WTC11 (cell line): ENCODE measurements around the gene SANBR. TPM values are rescaled to one million over a fixed set of nuclear protein-coding genes. Genes with fewer than 3 reads are reported as not detected.

Experiments
- ATAC-seq: fragments of 200-7000 bp; cut with Tn5 transposase; 2 replicates; pipeline ENCODE4 v1.10.0; 2021; ENCODE audit warnings: mild to moderate bottlenecking, moderate library complexity
- CTCF ChIA-PET: fragments of 300-600 bp; sonication (Branson Sonifier 250); formaldehyde crosslinking; loops from one replicate; lab custom pipeline; 2021; ENCODE audit warnings: antibody characterized with exemption; lab: Charles Lee
- POLR2A ChIA-PET: fragments of 350-600 bp; sonication (Branson Sonifier 250); formaldehyde crosslinking; loops from one replicate; lab custom pipeline; 2021; ENCODE audit warnings: antibody characterized with exemption; lab: Charles Lee
- DNase-seq: peaks from one replicate; pipeline ENCODE4 v3.0.0; 2021; ENCODE audit warnings: low spot score
- H3K27ac Mint-ChIP-seq: 2 replicates; pipeline ENCODE4 v1.8.0; 2021; ENCODE audit warnings: mixed read lengths
- H3K27me3 Mint-ChIP-seq: 2 replicates; pipeline ENCODE4 v1.8.0; 2021; ENCODE audit warnings: low read depth, mild to moderate bottlenecking, moderate library complexity, mixed read lengths
- H3K36me3 Mint-ChIP-seq: 2 replicates; pipeline ENCODE4 v1.8.0; 2021; ENCODE audit warnings: mixed read lengths
- H3K4me1 Mint-ChIP-seq: 2 replicates; pipeline ENCODE4 v1.8.0; 2022; ENCODE audit warnings: mixed read lengths
- H3K4me3 Mint-ChIP-seq: 2 replicates; pipeline ENCODE4 v1.8.0; 2021; ENCODE audit warnings: mild to moderate bottlenecking, moderate library complexity, mixed read lengths
- H3K9me3 Mint-ChIP-seq: 2 replicates; pipeline ENCODE4 v1.8.0; 2021; ENCODE audit warnings: mixed read lengths
- ATF1 ChIP-seq: sonication (generic); formaldehyde crosslinking; IDR thresholded peaks from 2 replicates; pipeline ENCODE4 v1.8.1; 2023; ENCODE audit warnings: mild to moderate bottlenecking, moderate library complexity, missing genetic modification reagents
- ETV6 ChIP-seq: sonication (generic); formaldehyde crosslinking; IDR thresholded peaks from 2 replicates; pipeline ENCODE4 v1.8.1; 2022; ENCODE audit warnings: mild to moderate bottlenecking, missing genetic modification reagents
- MYBL2 ChIP-seq: sonication (generic); formaldehyde crosslinking; IDR thresholded peaks from 2 replicates; pipeline ENCODE4 v1.8.1; 2023; ENCODE audit warnings: mild to moderate bottlenecking, moderate library complexity, missing genetic modification reagents
- NR2C2 ChIP-seq: sonication (generic); formaldehyde crosslinking; IDR thresholded peaks from 2 replicates; pipeline ENCODE4 v1.8.0; 2022; ENCODE audit warnings: mild to moderate bottlenecking, missing genetic modification reagents
- NR3C1 ChIP-seq: sonication (generic); formaldehyde crosslinking; conservative IDR thresholded peaks from 2 replicates; pipeline ENCODE4 v1.8.1; 2023; ENCODE audit warnings: low read depth, mild to moderate bottlenecking, missing genetic modification reagents
- RORB ChIP-seq: fragments of 250-450 bp; sonication (Bioruptor Pico); IDR thresholded peaks from 2 replicates; pipeline ENCODE4 v1.9.0; 2021; ENCODE audit warnings: mild to moderate bottlenecking
- TCF7 ChIP-seq: sonication (generic); formaldehyde crosslinking; IDR thresholded peaks from 2 replicates; pipeline ENCODE4 v1.8.0; 2022; ENCODE audit warnings: mild to moderate bottlenecking, low read depth, missing genetic modification reagents, moderate library complexity
- TEAD1 ChIP-seq: sonication (generic); formaldehyde crosslinking; IDR thresholded peaks from 2 replicates; pipeline ENCODE4 v1.8.0; 2022; ENCODE audit warnings: mild to moderate bottlenecking, missing genetic modification reagents
- ZNF423 ChIP-seq: fragments of 250-450 bp; sonication (Bioruptor Pico); IDR thresholded peaks from 2 replicates; pipeline ENCODE4 v2.1.2; 2022; ENCODE audit warnings: mild to moderate bottlenecking, moderate library complexity
- total RNA-seq: library from RNA; stranded (reverse); gene quantifications from 3 replicates; pipeline ENCODE4 v1.2.3, GENCODE V29; 2021
- TF ChIP-seq, protein P1 (sequence below): sonication (generic); formaldehyde crosslinking; conservative IDR thresholded peaks from 2 replicates; pipeline ENCODE4 v1.8.1; 2023; ENCODE audit warnings: mild to moderate bottlenecking, low read depth, missing genetic modification reagents, moderate library complexity
- TF ChIP-seq, protein P2 (sequence below): sonication (generic); formaldehyde crosslinking; IDR thresholded peaks from 2 replicates; pipeline ENCODE4 v1.8.1; 2022; ENCODE audit warnings: low read depth, mild to moderate bottlenecking, moderate library complexity, missing genetic modification reagents, borderline replicate concordance
- TF ChIP-seq, protein P3 (sequence below): fragments of 250-450 bp; sonication (Bioruptor Pico); IDR thresholded peaks from 2 replicates; pipeline ENCODE4 v1.8.0; 2021; ENCODE audit warnings: mild to moderate bottlenecking
- TF ChIP-seq, protein P4 (sequence below): fragments of 250-450 bp; sonication (Bioruptor Pico); IDR thresholded peaks from 2 replicates; pipeline ENCODE4 v1.9.0; 2021; ENCODE audit warnings: mild to moderate bottlenecking, borderline replicate concordance
- TF ChIP-seq, protein P5 (sequence below): sonication (generic); formaldehyde crosslinking; IDR thresholded peaks from 2 replicates; pipeline ENCODE4 v1.8.1; 2022; ENCODE audit warnings: mild to moderate bottlenecking, missing genetic modification reagents, moderate library complexity, borderline replicate concordance
- TF ChIP-seq, protein P6 (sequence below): fragments of 250-450 bp; sonication (Bioruptor Pico); IDR thresholded peaks from 2 replicates; pipeline ENCODE4 v1.9.0; 2021; ENCODE audit warnings: mild to moderate bottlenecking
- TF ChIP-seq, protein P7 (sequence below): fragments of 250-450 bp; sonication (Bioruptor Pico); conservative IDR thresholded peaks from 2 replicates; pipeline ENCODE4 v1.9.0; 2021; ENCODE audit warnings: mild to moderate bottlenecking

Gene SANBR
- total RNA-seq, 1 experiment from 2014 or later: 8.9 TPM

DNA sequence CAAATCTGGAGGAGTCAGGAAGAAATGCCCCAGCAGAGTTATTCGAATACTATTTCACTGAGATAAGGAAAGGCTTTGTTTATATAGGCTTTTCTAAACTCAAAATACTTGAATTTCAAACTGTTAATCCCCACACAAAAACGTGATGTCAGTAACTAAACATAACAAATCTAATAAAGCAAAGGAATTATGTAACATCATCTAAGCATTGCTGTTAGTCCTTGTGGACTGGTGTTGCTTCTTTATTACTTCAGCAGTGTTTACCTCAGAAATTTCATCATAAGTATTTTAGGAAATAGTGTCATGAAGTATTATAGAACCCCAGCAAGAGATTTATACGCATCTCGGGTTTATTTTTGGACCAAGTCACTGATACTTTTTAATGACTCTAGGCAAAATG is 19.7 kb upstream of the SANBR start (continued):
- TF ChIP-seq, protein P1, sequence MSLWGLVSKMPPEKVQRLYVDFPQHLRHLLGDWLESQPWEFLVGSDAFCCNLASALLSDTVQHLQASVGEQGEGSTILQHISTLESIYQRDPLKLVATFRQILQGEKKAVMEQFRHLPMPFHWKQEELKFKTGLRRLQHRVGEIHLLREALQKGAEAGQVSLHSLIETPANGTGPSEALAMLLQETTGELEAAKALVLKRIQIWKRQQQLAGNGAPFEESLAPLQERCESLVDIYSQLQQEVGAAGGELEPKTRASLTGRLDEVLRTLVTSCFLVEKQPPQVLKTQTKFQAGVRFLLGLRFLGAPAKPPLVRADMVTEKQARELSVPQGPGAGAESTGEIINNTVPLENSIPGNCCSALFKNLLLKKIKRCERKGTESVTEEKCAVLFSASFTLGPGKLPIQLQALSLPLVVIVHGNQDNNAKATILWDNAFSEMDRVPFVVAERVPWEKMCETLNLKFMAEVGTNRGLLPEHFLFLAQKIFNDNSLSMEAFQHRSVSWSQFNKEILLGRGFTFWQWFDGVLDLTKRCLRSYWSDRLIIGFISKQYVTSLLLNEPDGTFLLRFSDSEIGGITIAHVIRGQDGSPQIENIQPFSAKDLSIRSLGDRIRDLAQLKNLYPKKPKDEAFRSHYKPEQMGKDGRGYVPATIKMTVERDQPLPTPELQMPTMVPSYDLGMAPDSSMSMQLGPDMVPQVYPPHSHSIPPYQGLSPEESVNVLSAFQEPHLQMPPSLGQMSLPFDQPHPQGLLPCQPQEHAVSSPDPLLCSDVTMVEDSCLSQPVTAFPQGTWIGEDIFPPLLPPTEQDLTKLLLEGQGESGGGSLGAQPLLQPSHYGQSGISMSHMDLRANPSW (CRISPR knock-in tag): no peak
- TF ChIP-seq RORB (CRISPR knock-in tag): no peak
- no peak for TF ChIP-seq NR3C1 (CRISPR knock-in tag)
- TF ChIP-seq, protein P2, sequence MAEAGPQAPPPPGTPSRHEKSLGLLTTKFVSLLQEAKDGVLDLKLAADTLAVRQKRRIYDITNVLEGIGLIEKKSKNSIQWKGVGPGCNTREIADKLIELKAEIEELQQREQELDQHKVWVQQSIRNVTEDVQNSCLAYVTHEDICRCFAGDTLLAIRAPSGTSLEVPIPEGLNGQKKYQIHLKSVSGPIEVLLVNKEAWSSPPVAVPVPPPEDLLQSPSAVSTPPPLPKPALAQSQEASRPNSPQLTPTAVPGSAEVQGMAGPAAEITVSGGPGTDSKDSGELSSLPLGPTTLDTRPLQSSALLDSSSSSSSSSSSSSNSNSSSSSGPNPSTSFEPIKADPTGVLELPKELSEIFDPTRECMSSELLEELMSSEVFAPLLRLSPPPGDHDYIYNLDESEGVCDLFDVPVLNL (CRISPR knock-in tag): no peak

DNA sequence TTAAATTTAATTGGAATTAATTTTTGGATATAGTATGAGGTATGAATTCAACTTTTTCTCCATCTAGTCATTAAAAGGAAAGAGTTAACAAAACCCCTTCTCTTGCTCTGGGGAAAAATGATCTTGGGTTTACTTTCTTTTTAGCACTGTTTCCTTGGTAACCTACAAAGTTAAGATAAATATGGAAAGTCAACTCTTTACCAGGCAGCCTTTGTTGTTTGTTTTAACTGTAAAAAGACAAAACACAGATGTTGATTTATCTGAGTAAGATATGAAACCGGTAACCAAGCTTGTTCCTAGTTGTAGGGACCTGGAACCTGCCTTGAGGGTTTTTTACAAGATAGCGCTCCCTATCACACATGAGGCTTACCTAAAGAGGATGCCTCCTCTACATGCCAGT is 10.1 kb upstream of the SANBR start:
- Mint-ChIP-seq H3K4me3 (no peak overlapping the region), H3K27ac (no peak overlapping the region), H3K4me1 (no peaks in the 10 kb centered on the region), H3K9me3 (peaks cover 9% of the 10 kb centered on the region; the same call in 1 of the 2 replicates), H3K27me3 (no peaks in the 10 kb centered on the region), H3K36me3 (peaks cover 12% of the 10 kb centered on the region)
- POLR2A ChIA-PET: no interaction called here
- CTCF ChIA-PET: no interaction called here
- DNase-seq (no peak), ATAC-seq (no peak)
- TF ChIP-seq RORB (CRISPR knock-in tag): no peak
- TF ChIP-seq, protein P3, sequence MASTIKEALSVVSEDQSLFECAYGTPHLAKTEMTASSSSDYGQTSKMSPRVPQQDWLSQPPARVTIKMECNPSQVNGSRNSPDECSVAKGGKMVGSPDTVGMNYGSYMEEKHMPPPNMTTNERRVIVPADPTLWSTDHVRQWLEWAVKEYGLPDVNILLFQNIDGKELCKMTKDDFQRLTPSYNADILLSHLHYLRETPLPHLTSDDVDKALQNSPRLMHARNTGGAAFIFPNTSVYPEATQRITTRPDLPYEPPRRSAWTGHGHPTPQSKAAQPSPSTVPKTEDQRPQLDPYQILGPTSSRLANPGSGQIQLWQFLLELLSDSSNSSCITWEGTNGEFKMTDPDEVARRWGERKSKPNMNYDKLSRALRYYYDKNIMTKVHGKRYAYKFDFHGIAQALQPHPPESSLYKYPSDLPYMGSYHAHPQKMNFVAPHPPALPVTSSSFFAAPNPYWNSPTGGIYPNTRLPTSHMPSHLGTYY (CRISPR knock-in tag): no peak
- TF ChIP-seq, protein P4, sequence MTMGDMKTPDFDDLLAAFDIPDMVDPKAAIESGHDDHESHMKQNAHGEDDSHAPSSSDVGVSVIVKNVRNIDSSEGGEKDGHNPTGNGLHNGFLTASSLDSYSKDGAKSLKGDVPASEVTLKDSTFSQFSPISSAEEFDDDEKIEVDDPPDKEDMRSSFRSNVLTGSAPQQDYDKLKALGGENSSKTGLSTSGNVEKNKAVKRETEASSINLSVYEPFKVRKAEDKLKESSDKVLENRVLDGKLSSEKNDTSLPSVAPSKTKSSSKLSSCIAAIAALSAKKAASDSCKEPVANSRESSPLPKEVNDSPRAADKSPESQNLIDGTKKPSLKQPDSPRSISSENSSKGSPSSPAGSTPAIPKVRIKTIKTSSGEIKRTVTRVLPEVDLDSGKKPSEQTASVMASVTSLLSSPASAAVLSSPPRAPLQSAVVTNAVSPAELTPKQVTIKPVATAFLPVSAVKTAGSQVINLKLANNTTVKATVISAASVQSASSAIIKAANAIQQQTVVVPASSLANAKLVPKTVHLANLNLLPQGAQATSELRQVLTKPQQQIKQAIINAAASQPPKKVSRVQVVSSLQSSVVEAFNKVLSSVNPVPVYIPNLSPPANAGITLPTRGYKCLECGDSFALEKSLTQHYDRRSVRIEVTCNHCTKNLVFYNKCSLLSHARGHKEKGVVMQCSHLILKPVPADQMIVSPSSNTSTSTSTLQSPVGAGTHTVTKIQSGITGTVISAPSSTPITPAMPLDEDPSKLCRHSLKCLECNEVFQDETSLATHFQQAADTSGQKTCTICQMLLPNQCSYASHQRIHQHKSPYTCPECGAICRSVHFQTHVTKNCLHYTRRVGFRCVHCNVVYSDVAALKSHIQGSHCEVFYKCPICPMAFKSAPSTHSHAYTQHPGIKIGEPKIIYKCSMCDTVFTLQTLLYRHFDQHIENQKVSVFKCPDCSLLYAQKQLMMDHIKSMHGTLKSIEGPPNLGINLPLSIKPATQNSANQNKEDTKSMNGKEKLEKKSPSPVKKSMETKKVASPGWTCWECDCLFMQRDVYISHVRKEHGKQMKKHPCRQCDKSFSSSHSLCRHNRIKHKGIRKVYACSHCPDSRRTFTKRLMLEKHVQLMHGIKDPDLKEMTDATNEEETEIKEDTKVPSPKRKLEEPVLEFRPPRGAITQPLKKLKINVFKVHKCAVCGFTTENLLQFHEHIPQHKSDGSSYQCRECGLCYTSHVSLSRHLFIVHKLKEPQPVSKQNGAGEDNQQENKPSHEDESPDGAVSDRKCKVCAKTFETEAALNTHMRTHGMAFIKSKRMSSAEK (CRISPR knock-in tag): no peak
- no peak for TF ChIP-seq MYBL2 (CRISPR knock-in tag)
- TF ChIP-seq ATF1: no peak
- TF ChIP-seq, protein P2 (CRISPR knock-in tag): no peak
- TF ChIP-seq, protein P5, sequence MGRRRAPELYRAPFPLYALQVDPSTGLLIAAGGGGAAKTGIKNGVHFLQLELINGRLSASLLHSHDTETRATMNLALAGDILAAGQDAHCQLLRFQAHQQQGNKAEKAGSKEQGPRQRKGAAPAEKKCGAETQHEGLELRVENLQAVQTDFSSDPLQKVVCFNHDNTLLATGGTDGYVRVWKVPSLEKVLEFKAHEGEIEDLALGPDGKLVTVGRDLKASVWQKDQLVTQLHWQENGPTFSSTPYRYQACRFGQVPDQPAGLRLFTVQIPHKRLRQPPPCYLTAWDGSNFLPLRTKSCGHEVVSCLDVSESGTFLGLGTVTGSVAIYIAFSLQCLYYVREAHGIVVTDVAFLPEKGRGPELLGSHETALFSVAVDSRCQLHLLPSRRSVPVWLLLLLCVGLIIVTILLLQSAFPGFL (CRISPR knock-in tag): no peak

DNA sequence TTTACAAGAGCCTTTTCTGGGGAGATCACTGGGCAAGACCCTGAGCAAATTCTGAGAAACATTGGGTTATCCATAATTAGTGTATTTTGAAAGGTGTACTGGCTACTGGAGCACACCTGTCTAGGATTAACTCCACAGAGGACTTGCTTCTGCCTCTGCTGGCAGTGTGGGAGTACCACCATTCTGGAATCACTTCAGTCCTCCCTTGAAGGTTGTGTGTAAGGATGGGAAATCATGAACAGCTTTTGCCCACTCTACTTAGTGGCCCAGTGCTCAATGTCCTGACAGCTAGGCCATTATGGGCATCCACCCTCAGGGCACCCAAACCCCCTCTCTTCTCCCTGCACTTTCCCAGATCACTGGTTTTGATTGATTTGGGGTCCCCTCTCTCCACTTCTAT is 8.1 kb upstream of the SANBR start:
- ATAC-seq: 0 out of 2 replicates have a peak, but pooled peaks have one; percentile 32

More for the DNA sequence above, 8.1 kb upstream of the SANBR start:
- Mint-ChIP-seq H3K9me3 (peaks cover 9% of the 10 kb centered on the region; the same call in 1 of the 2 replicates), H3K4me1 (no peaks in the 10 kb centered on the region), H3K4me3 (no peak overlapping the region), H3K27ac (no peak overlapping the region), H3K36me3 (peaks cover 12% of the 10 kb centered on the region), H3K27me3 (no peaks in the 10 kb centered on the region)
- ChIA-PET CTCF (no interaction called here), POLR2A (no interaction called here)
- TF ChIP-seq ZNF423 (CRISPR knock-in tag): no peak
- no peak for TF ChIP-seq ETV6 (CRISPR knock-in tag)
- TF ChIP-seq, protein P6, sequence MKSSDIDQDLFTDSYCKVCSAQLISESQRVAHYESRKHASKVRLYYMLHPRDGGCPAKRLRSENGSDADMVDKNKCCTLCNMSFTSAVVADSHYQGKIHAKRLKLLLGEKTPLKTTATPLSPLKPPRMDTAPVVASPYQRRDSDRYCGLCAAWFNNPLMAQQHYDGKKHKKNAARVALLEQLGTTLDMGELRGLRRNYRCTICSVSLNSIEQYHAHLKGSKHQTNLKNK: no peak
- no peak for TF ChIP-seq TCF7 (CRISPR knock-in tag)
- TF ChIP-seq, protein P7, sequence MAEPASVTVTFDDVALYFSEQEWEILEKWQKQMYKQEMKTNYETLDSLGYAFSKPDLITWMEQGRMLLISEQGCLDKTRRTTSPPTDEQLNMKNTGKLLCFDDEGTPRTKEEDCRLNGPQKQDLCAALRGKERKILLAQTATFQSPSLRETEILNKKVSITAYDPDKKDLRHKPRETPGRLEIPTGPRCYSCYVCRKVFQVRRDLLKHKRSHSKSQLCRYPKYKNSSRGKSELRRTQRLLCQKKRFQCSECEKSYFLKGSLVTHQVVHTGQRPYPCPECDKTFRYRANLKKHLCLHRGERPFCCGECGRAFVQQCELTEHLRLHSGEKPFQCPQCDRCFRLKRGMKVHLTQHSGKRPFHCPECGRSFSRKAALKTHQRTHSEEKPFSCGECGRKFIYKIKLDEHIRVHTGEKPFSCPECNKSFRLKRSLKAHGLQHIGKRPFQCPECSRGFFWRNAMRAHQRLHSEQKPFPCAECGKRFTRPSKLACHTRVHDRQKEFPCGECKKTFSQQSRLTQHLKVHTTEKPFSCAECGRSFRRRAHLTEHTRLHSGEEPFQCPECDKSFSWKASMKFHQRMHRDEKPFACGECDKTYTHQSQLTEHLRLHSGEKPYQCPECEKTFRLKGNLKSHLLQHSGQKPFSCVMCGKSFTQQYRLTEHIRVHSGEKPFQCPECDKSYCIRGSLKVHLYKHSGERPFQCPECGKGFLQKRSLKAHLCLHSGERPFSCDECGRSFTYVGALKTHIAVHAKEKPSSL: no peak
- no peak for TF ChIP-seq TEAD1
- no peak for TF ChIP-seq NR2C2 (CRISPR knock-in tag)
- DNase-seq: no peak
